GM19328 (cell line): ENCODE measurements around the gene SH3TC2.
"Not testable (repeated sequence)": the region's sequence is repeated elsewhere in the genome, so short reads cannot be mapped to it uniquely, and the experiment has no call there.

Experiments
- ATAC-seq: cut with Tn5 transposase; IDR thresholded peaks from one replicate; pipeline ENCODE4 v1.9.1; 2021; ENCODE audit warnings: mild to moderate bottlenecking, moderate library complexity; ENCODE audit not compliant: unreplicated experiment

SH3TC2 gene

GRCh38 chr5:149063017-149063687 lies at the start of gene SH3TC2:
TSS of gene SH3TC2 (minus strand) at chr5:149063062. CDS start at chr5:149063022, 40 bp downstream.
- no peak for ATAC-seq

GRCh38 chr5:149110406-149110805 lies 47.5 kb upstream of the SH3TC2 start:
- ATAC-seq, result no peak

DNA sequence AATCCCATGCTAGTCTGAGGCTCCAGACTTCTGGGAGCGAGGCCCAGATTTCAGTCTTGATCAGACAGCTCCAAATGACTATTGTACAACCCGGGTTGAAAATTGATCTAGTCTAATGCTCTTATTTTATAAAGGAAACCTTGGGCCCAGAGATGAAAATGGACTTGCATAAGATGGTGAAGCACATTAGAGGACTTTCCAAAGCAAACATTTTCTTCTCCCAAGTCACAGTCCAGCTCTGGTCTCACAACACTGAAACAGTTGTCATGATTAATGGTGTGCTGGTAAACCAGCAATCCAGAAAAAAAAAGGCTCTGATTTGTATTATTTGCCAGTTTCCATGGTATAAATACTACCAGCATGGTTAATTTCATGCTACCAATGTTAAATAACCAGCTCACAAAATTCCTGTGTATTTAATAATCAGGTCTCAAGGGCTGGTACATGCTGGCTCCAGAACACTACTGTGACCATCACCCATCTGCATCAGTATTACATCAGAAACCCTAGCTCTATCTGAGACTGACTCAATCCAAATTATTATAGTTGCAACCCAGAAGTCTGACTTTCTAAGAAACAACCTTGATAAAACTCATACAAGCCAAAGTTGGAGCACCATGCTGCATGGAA lies 45.9 kb upstream of the SH3TC2 start:
- ATAC-seq, result no peak

- ATAC-seq, result no peak
Measured at GRCh38 chr5:149100331-149100730, 37.5 kb upstream of the SH3TC2 start.

DNA sequence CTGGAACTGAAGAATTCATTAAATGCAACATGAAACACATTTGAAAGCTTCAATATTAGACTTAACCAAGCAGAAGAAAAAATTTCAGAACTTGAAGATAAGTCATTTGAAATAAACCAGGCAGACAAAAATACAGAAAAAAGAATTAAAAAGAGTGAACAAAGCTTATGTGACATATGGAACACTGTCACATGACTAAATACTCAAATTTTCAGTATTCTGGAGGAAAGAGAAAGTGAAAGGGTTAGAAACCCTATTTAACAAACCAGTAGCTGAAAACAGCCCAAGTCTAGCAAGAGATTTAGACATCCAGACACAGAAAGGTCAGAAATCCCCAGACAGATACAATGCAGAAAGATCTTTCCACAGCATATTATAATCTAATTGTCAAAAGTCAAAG lies 37.1 kb upstream of the SH3TC2 start:
- no peak for ATAC-seq

DNA sequence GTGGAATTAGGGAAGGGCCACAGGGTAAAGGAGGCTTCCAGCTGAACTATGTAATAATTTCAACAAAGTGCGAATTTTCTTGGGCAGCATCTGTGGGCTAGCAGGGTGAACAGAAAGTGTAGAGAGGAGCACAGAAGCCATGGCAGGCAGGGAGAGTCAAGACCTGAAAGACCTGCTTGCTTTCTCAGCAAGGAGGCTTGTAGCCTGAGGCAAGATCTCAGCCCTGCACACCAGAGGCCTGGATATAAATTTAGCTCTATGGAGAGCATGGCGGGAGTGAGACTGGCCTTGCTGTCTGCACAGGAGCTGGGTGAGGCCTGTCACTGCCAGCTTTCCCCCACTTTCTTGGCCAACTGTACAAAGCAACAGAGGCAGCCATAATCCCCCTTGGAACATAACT lies 32.1 kb upstream of the SH3TC2 start:
- ATAC-seq, result no peak

DNA sequence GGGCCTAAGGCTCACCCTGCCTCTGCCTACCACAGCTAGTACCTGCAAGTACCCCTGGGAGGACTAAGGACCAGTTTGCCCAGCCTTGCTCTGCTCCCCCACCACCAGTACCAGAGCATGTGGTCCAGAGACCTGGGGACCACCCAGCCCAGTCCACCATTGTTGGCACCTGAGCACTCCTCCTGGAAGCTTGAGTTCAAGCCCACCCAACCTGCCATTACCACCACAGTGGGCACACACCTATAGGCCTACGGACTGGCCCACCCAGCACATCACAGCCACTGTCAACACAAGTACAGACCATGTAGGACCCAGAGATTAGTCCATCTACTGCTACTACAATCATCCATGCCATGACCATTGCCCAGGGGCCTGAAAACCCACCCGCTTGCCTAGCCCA lies 30.8 kb upstream of the SH3TC2 start:
- ATAC-seq, result no peak

GRCh38 chr5:149089796-149090195 lies 26.9 kb upstream of the SH3TC2 start:
- no peak for ATAC-seq

DNA sequence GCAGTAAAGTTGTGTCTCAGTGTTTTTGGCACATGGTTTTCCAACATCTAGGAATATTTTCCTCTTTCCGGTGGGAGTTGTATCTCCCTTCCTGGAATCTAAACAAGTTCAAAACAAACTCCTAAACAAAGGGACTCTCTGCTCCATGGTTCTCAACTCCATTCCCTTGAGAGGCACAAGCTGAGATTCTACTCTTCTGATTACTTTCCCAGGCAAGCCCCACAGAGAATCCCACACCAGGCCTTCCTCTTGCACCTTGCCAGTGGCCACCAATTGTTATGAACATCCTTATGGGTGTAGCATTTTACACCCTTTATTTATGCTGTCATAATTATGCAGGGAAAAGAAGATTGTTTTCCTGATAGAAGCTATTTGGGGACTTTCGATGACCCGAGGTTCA lies 25.8 kb upstream of the SH3TC2 start:
- ATAC-seq, result no peak

DNA sequence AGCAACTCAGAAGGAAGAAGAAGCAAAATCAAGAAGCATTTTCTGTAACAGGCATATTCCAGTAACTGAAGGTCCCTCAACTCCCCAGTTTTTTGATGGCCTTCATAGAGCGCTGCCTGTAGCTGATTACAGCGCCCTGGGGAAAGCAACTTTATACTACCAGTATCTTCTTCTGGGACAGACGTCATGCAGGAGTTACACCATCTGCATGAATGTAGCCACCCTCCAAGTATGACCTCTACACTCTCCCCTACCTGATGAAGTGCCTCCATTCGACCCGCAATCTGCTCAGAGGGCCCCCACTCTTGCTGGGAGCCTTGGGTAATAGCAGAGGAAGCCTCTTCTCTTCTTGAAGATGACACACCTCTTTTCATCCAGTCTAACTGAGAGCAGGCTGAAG lies 21.0 kb upstream of the SH3TC2 start:
- ATAC-seq, result no peak

- ATAC-seq, result no peak
Measured at GRCh38 chr5:149082271-149082670, 19.4 kb upstream of the SH3TC2 start.

GRCh38 chr5:149080294-149080693 lies 17.4 kb upstream of the SH3TC2 start:
- no peak for ATAC-seq

DNA sequence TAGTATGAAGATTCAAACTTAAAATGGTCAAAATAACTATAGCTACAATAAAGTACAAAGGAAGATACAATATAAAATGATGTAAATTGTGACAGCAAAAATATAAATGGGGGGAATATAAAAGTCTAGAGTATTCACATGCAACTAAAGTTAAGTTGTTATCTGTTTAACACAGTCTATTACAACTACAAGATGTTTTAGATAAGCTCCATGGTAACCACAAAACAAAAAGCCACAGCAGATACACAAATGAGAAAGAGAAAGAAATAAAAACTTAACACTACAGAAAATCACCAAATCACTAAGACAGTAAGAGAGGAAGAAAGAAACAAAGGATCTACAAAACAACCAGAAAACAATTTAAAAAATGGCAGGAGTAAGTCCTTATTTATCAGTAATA lies 17.0 kb upstream of the SH3TC2 start:
- no peak for ATAC-seq

DNA sequence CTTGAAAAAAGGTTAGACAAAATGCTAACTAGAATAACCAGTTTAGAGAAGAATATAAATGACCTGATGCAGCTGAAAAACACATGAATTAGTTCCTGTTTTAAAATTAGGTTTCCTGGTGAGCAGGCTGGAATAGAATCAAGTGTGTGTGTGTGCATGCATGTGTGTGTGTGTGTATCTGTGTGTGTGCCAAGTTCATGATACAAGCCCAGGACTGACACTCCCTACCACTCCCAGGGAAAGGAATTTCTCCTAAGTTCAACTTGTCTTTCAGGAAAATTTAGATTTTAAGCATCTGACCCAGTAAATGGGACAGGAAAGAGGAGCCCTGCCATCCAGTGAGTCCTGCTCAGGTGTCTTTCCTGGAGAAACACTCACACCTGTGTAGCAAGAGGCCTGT lies 11.2 kb upstream of the SH3TC2 start:
- ATAC-seq, result not testable (repeated sequence)

- ATAC-seq, result no peak
Measured at GRCh38 chr5:149073213-149073612, 10.4 kb upstream of the SH3TC2 start.

DNA sequence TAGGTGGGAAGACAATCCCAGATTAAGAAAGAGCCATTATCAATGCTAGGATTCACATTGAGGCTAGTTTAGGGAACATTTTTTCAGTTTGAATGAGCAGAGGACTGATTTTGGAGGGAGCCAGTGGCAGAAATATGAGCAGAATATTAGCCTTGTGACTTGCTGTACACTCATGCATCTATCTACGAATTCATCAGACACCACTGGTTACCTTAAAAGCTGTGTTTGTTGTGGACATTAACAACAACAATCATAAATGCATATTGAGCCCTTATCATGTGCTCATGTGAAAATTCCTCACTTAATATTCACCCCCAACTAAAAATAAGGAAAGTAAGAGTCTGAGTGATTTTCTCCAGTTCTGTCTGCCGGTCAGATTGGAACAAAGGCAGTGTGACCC lies 9.9 kb upstream of the SH3TC2 start:
- no peak for ATAC-seq

GRCh38 chr5:149072376-149072775 lies 9.5 kb upstream of the SH3TC2 start:
- no peak for ATAC-seq

DNA sequence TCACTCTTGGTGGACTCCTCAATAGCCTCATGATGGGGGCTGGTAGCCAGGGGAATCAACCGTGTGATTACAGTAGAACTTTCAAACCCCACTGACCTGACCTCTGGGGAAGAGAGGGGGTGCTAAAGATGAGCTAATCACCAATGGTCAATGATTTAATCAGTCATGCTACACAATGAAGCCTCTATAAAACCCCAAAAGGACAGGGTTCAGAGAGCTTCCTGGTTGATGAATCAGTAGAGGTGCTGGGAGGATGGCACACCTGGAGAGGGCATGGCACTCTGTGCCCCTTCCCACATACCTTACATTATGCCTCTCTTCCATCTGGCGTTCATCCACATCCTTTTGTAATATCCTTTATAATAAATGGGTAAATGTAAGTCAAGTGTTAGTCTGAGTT lies 8.9 kb upstream of the SH3TC2 start:
- ATAC-seq, result no peak

DNA sequence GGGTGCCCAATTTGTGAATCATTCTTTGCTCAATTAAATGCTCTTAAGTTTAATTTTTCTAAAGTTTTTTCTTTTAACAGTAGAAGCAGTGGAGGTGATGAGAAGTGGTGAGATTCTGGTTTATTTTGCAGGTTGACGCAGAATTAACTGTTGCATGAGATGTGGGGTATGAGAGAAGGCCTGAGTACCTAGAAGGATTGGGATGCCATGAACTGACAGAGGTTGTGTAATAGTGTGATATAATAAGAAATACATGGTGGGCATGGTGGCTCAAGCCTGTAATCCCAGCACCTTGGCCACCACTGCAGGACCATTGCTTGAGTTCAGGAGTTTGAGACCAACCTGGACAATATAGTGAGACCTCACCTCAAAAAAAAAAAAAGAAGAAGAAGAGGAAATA lies 8.4 kb upstream of the SH3TC2 start:
- ATAC-seq, result no peak

- ATAC-seq, result no peak
Measured at GRCh38 chr5:149069711-149070110, 6.8 kb upstream of the SH3TC2 start.

DNA sequence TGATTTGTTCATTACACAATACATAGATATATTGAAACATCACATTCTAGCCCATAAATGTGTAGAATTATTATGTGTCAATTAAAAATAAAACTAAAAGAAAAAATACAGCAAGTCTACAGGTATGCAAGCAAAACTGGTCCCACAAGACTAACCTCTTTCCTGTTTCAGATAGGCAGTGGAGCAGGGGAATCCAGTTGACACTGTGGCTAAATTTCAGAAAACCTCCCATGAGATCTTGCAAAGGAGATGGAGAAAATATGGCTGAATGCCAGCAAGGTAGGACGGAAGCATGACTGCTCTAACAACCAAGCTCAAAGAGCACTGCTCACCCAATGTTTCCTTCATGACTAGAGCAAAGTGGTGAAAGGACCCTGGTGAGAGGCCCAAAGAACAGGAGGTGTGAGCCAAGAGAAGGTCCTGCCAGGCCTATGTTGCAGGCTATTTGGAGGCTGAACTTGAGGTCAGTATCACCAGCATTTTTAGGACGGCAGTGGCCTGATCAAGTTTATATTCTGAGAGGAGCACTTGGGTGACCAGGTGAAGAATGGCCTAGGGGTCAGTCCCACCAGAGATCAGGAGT lies 1.1 kb upstream of the SH3TC2 start:
- no peak for ATAC-seq

GRCh38 chr5:149062371-149063016 lies 368 bp downstream of the SH3TC2 start:
- ATAC-seq, result no peak
